B cell (primary cell): ENCODE results near the gene PDC.

Source experiments
- EZH2 ChIP-seq: IDR thresholded peaks from 2 replicates; pipeline ENCODE4 v1.6.1; 2012; ENCODE audit warnings: borderline replicate concordance, low read depth, mild to moderate bottlenecking, moderate library complexity, low read length; ENCODE audit not compliant: insufficient read depth, poor library complexity, severe bottlenecking
- TF ChIP-seq, protein P1 (sequence below): fragments of 200-600 bp; IDR thresholded peaks from one replicate; pipeline ENCODE4 v1.8.0; 2022; ENCODE audit warnings: antibody characterized with exemption, mild to moderate bottlenecking

DNA sequence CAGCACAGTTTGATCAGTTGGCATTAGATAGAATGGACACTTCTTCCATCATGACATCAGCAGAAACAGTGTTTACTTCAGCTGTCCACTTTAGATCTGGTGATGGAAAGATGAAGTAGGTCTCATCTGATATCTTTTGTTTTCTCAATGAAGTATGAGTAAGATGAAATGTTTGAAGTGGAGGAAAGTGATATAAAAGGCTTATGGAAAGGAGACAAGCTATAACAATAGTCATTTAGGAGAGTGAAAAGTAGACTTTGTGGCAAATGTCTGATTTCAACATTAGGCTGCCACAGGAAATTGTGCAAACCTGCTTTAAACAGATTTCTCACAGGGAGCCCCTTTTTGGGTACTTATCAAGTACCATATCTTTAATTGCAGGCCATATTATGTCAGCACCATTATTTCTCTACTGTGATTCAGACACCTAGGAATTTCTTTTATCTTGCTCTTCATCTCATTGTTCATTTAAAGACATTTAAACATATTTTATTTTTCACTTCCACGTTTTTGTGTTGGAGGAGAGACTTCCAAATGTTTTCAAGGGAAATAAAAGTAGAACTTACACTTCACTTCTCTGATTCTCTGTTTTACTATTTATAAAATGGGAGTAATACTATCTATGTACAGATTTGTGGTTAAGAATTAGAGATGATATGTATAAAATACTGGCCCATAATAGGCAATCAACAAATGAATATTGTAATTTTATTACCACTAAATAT lies 18.1 kb downstream of the PDC start:
- TF ChIP-seq, protein P1, sequence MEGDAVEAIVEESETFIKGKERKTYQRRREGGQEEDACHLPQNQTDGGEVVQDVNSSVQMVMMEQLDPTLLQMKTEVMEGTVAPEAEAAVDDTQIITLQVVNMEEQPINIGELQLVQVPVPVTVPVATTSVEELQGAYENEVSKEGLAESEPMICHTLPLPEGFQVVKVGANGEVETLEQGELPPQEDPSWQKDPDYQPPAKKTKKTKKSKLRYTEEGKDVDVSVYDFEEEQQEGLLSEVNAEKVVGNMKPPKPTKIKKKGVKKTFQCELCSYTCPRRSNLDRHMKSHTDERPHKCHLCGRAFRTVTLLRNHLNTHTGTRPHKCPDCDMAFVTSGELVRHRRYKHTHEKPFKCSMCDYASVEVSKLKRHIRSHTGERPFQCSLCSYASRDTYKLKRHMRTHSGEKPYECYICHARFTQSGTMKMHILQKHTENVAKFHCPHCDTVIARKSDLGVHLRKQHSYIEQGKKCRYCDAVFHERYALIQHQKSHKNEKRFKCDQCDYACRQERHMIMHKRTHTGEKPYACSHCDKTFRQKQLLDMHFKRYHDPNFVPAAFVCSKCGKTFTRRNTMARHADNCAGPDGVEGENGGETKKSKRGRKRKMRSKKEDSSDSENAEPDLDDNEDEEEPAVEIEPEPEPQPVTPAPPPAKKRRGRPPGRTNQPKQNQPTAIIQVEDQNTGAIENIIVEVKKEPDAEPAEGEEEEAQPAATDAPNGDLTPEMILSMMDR, result no peak
- no peak for TF ChIP-seq EZH2
